Measurements from ENCODE around the gene NPAT.

- TF ChIP-seq CTCF (IDR thresholded peaks at IDR 0.05) (no peak), POLR2AphosphoS5 (IDR thresholded peaks at IDR 0.05; ENCODE audit: low read depth, low read length) (no peak), REST (IDR thresholded peaks at IDR 0.05; ENCODE audit: insufficient read depth in 1 of 2, low read depth in 2 of 2, low read length in 1 of 2) (no peak), TCF7L2 (IDR thresholded peaks at IDR 0.05; ENCODE audit: low read depth, low read length) (no peak), SIN3A (IDR thresholded peaks at IDR 0.05; ENCODE audit: borderline replicate concordance, insufficient read depth, low read depth, low read length) (no peak)
Measured at GRCh38 chr11:108224911-108225786, 2.7 kb upstream of the NPAT start.

All from Panc1 (cell line).